K562 (cell line): ENCODE data around the gene ARHGAP33. TPM values are rescaled to one million over a fixed set of nuclear protein-coding genes. Genes with fewer than 3 reads are reported as not detected.

Source experiments
- CREM ChIP-seq: IDR thresholded peaks from 2 replicates; pipeline ENCODE4 v1.6.1; 2014; ENCODE audit warnings: antibody characterized with exemption, low read depth
- CTCF ChIP-seq, 3 experiments: IDR thresholded peaks in 2 of 3; conservative IDR thresholded peaks in 1 of 3; 2 replicates each; pipeline ENCODE4 v1.5.1; 2011 to 2012; ENCODE audit warnings: low read length in 3 of 3, mild to moderate bottlenecking in 3 of 3, control low read depth in 2 of 3, improper control_type of control experiment in 1 of 3, inconsistent platforms in 1 of 3, low read depth in 1 of 3, mixed read lengths in 1 of 3, moderate library complexity in 1 of 3; ENCODE audit not compliant: insufficient read depth in 2 of 3
- DMBX1 ChIP-seq: fragments of 250-450 bp; sonication (Bioruptor Pico); IDR thresholded peaks from 2 replicates; pipeline ENCODE4 v1.8.0; 2022; ENCODE audit warnings: inconsistent platforms, mild to moderate bottlenecking, moderate library complexity, borderline replicate concordance
- E2F1 ChIP-seq: sonication (generic); formaldehyde crosslinking; IDR thresholded peaks from 2 replicates; pipeline ENCODE4 v1.8.1; 2023; ENCODE audit warnings: mild to moderate bottlenecking, missing genetic modification reagents, moderate library complexity
- FOXM1 ChIP-seq, 2 experiments: fragments of 450-650 bp in 1 of 2; sonication (generic) in 1 of 2; formaldehyde crosslinking in 1 of 2; IDR thresholded peaks; 2 replicates each; pipeline versions ENCODE4 v1.6.1 to v1.9.0; 2017 to 2022; ENCODE audit warnings: low read depth in 2 of 2, mild to moderate bottlenecking in 2 of 2, missing genetic modification reagents in 1 of 2, moderate library complexity in 1 of 2
- GABPB1 ChIP-seq: sonication (generic); formaldehyde crosslinking; IDR thresholded peaks from 2 replicates; pipeline ENCODE4 v1.8.0; 2022; ENCODE audit warnings: mild to moderate bottlenecking, missing genetic modification reagents
- HIVEP1 ChIP-seq: fragments of 250-450 bp; sonication (Bioruptor Pico); IDR thresholded peaks from 2 replicates; pipeline ENCODE4 v1.4.0; 2020; ENCODE audit warnings: mild to moderate bottlenecking
- HMGN3 ChIP-seq: IDR thresholded peaks from 2 replicates; pipeline ENCODE4 v1.6.1; 2011; ENCODE audit warnings: borderline replicate concordance, low read depth, mild to moderate bottlenecking, mixed read lengths, low read length; ENCODE audit not compliant: insufficient read length; ENCODE audit errors: extremely low read depth
- HNRNPK ChIP-seq: fragments of 200-400 bp; formaldehyde crosslinking; IDR thresholded peaks from one replicate; pipeline ENCODE4 v1.6.1; 2018; ENCODE audit warnings: mild to moderate bottlenecking, low read depth, low read length; ENCODE audit not compliant: poor library complexity, severe bottlenecking
- JUNB ChIP-seq: fragments of 450-650 bp; formaldehyde crosslinking; conservative IDR thresholded peaks from 2 replicates; pipeline ENCODE4 v1.4.0; 2020; ENCODE audit warnings: mild to moderate bottlenecking
- MAFK ChIP-seq: IDR thresholded peaks from 2 replicates; pipeline ENCODE4 v1.6.1; 2011; ENCODE audit warnings: low read length, improper control_type of control experiment
- NFE2L1 ChIP-seq: fragments of 450-650 bp; IDR thresholded peaks from 2 replicates; pipeline ENCODE4 v1.6.1; 2016; ENCODE audit warnings: missing genetic modification characterization, low read depth, mild to moderate bottlenecking, missing compliant biosample characterization, moderate library complexity, borderline replicate concordance
- NR2F6 ChIP-seq: fragments of 450-650 bp; formaldehyde crosslinking; IDR thresholded peaks from 2 replicates; pipeline ENCODE4 v1.4.0; 2020; ENCODE audit warnings: mild to moderate bottlenecking
- TBP ChIP-seq: optimal IDR thresholded peaks from 2 replicates; pipeline ENCODE3; 2011; ENCODE audit warnings: low read depth, low read length, improper control_type of control experiment
- TRIM24 ChIP-seq, 2 experiments: fragments of 450-650 bp; IDR thresholded peaks; 2 replicates each; pipeline ENCODE4 v1.6.1; 2016
- YY1 ChIP-seq, 3 experiments: IDR thresholded peaks; 2 replicates each; pipeline ENCODE4 v1.6.1; 2011; ENCODE audit warnings: low read length in 2 of 3, mild to moderate bottlenecking in 2 of 3, moderate library complexity in 2 of 3, borderline replicate concordance in 1 of 3, control low read depth in 1 of 3, low read depth in 1 of 3; ENCODE audit not compliant: insufficient read depth in 3 of 3, insufficient replicate concordance in 2 of 3, control insufficient read depth in 1 of 3, insufficient read length in 1 of 3; ENCODE audit errors: extremely low read depth in 1 of 3
- ZNF212 ChIP-seq: fragments of 450-650 bp; formaldehyde crosslinking; IDR thresholded peaks from 2 replicates; pipeline ENCODE4 v1.4.0; 2020; ENCODE audit warnings: mild to moderate bottlenecking
- ZNF232 ChIP-seq: sonication (generic); formaldehyde crosslinking; IDR thresholded peaks from 2 replicates; pipeline ENCODE4 v1.8.0; 2022; ENCODE audit warnings: mild to moderate bottlenecking, missing genetic modification reagents
- ZNF282 ChIP-seq: sonication (generic); formaldehyde crosslinking; IDR thresholded peaks from 2 replicates; pipeline ENCODE4 v1.8.1; 2023; ENCODE audit warnings: missing genetic modification reagents
- ZNF41 ChIP-seq: fragments of 250-450 bp; sonication (Bioruptor Pico); conservative IDR thresholded peaks from 2 replicates; pipeline ENCODE4 v1.4.0; 2020; ENCODE audit warnings: mild to moderate bottlenecking
- ZNF639 ChIP-seq, 2 experiments: fragments of 200-800 bp in 1 of 2; sonication (Bioruptor generic) in 1 of 2; sonication (generic) in 1 of 2; formaldehyde crosslinking in 1 of 2; IDR thresholded peaks in 1 of 2; conservative IDR thresholded peaks in 1 of 2; 2 replicates each; pipeline versions ENCODE4 v1.5.0 to v1.6.1; 2016 to 2020; ENCODE audit warnings: missing compliant biosample characterization in 1 of 2, missing genetic modification characterization in 1 of 2, missing genetic modification reagents in 1 of 2
- ZNF77 ChIP-seq: fragments of 250-450 bp; sonication (Bioruptor Pico); IDR thresholded peaks from 2 replicates; pipeline ENCODE4 v1.5.0; 2020
- polyA plus RNA-seq, 8 experiments: library from polyadenylated mRNA; depleted of rRNA in 4 of 8; stranded (reverse) in 5 of 8; unstranded in 3 of 8; fragments of >200 nt; fragmentation: Nextera tagmentation in 2 of 8; fragmentation: Illumina TruSeq in 1 of 8; extraction: Ambion mirVana in 2 of 8; extraction: Trizol in 1 of 8; gene quantifications; 2 replicates each; pipeline versions ENCODE4 v1.2.1 to v1.2.3, GENCODE V29; 2011 to 2014; ENCODE audit warnings: inconsistent platforms in 1 of 8, missing spikeins in 1 of 8
- total RNA-seq, 7 experiments: library from RNA; depleted of rRNA in 6 of 7; stranded (reverse); fragments of >200 nt in 6 of 7; fragmentation: Illumina TruSeq in 2 of 7; extraction: Trizol in 2 of 7; gene quantifications; 2 replicates each; pipeline versions ENCODE4 v1.2.1 to v1.2.3, GENCODE V29; 2011 to 2021; ENCODE audit warnings: low replicate concordance in 1 of 7

The ARHGAP33 gene
- total and polyA plus RNA-seq, 9 of the 15 experiments (the other 6 are each of a cell fraction or from before 2014, with no cell fraction given) = 0.06 to 26.6 (median 1.6) TPM; not detected in 1

GRCh38 chr19:35748106-35749020 is 27.0 kb upstream of the ARHGAP33 start, which contains the start of gene LIN37 (continued):
- TF ChIP-seq YY1 (IDR thresholded peaks at IDR 0.05; ENCODE audit: borderline replicate concordance in 1 of 3, control insufficient read depth in 1 of 3, extremely low read depth in 1 of 3, insufficient read depth in 3 of 3, insufficient read length in 1 of 3, insufficient replicate concordance in 2 of 3, low read depth in 1 of 3, low read length in 2 of 3) = peak in 1 of 3 experiments; percentile 17
- TF ChIP-seq E2F1 = 0 out of 2 replicates have a peak, but pooled peaks have one; percentile 53
- TF ChIP-seq HMGN3 = no peak
- TF ChIP-seq JUNB (CRISPR knock-in tag) = no peak
- TF ChIP-seq CREM = peak; percentile 89
- TF ChIP-seq CTCF (IDR thresholded peaks at IDR 0.05 in 2 of 3, conservative IDR thresholded peaks at IDR 0.05 in 1 of 3; ENCODE audit: insufficient read depth in 2 of 3, low read depth in 1 of 3, low read length in 3 of 3) = no peak
- no peak for TF ChIP-seq HNRNPK
- peak; percentile 97 for TF ChIP-seq GABPB1 (CRISPR knock-in tag)
- TF ChIP-seq HIVEP1 (CRISPR knock-in tag) = no peak
- no peak for TF ChIP-seq MAFK
- no peak for TF ChIP-seq ZNF77 (CRISPR knock-in tag)
- TF ChIP-seq TRIM24 (IDR thresholded peaks at IDR 0.05) = no peak
- TF ChIP-seq FOXM1 (IDR thresholded peaks at IDR 0.05; ENCODE audit: low read depth) = no peak
- TF ChIP-seq FOXM1 (CRISPR knock-in tag; IDR thresholded peaks at IDR 0.05; ENCODE audit: low read depth) = no peak
- no peak for TF ChIP-seq ZNF282 (CRISPR knock-in tag)
- TF ChIP-seq ZNF212 (CRISPR knock-in tag) = no peak
- TF ChIP-seq DMBX1 (CRISPR knock-in tag) = no peak
- TF ChIP-seq ZNF41 (CRISPR knock-in tag) = no peak
- TF ChIP-seq NFE2L1 (tag) = no peak
- TF ChIP-seq ZNF232 (CRISPR knock-in tag) = no peak
- TF ChIP-seq ZNF639 (CRISPR knock-in tag; conservative IDR thresholded peaks at IDR 0.05 in 1 of 2, IDR thresholded peaks at IDR 0.05 in 1 of 2) = peak in 1 of 2 experiments; percentile 81; a peak in 1 of 4 replicates
- TF ChIP-seq NR2F6 = no peak
- TF ChIP-seq TBP = peak; percentile 62
